Skeletal muscle satellite cell (primary cell): Measurements from ENCODE around the gene TPRG1. TPM values are rescaled to one million over a fixed set of nuclear protein-coding genes. Genes with fewer than 3 reads are reported as not detected.
A peak's percentile ranks its signal among the peaks of the same experiment; 100 is the strongest.

Source experiments
- H3K27me3 ChIP-seq: 2 replicates; pipeline ENCODE4 v1.7.0; 2013; ENCODE audit warnings: low read length; ENCODE audit not compliant: control insufficient read depth, insufficient read depth
- H3K36me3 ChIP-seq: 2 replicates; pipeline ENCODE4 v1.7.0; 2013; ENCODE audit warnings: mild to moderate bottlenecking, control low read depth, low read length; ENCODE audit not compliant: insufficient read depth
- H3K4me1 ChIP-seq: 2 replicates; pipeline ENCODE4 v1.7.0; 2013; ENCODE audit warnings: low read length; ENCODE audit not compliant: control insufficient read depth, insufficient read depth
- H3K4me2 ChIP-seq: 2 replicates; pipeline ENCODE4 v1.7.0; 2013; ENCODE audit warnings: mild to moderate bottlenecking, low read length
- H3K4me3 ChIP-seq: 2 replicates; pipeline ENCODE4 v1.7.0; 2013; ENCODE audit warnings: low read length
- H3K9ac ChIP-seq: 2 replicates; pipeline ENCODE4 v1.7.0; 2013; ENCODE audit warnings: mild to moderate bottlenecking, low read depth, low read length, moderate library complexity
- H3K9me3 ChIP-seq: replicated peaks from 2 replicates; pipeline ENCODE4 v1.7.0; 2013; ENCODE audit warnings: mild to moderate bottlenecking, control low read depth, low read length
- total RNA-seq: library from RNA; depleted of rRNA; stranded (reverse); fragments of >200 nt; gene quantifications from 2 replicates; pipeline ENCODE4 v1.2.3, GENCODE V29; 2012; rRNA removed

TPRG1 gene
- total RNA-seq: 2.6 and 2.8 TPM in 2 replicates

GRCh38 chr3:189171707-189172106 is at the start of gene TPRG1:
Gene TPRG1 (plus strand): TSS chr3:189171971. CDS start chr3:189207385, 35,414 bp downstream.
- Histone ChIP-seq H3K36me3 (no peaks in the 10 kb centered on the region), H3K4me3 (no peak within 1 kb of the TSS), H3K9ac (no peak within 1 kb of the TSS), H3K4me2 (no peak within 1 kb of the TSS), H3K27me3 (no peaks in the 10 kb centered on the region), H3K4me1 (no peaks in the 10 kb centered on the region), H3K9me3 (no peaks in the 10 kb centered on the region)

- peak overlapping the region; percentile 28 for H3K4me3 ChIP-seq
- no peaks in the 10 kb centered on the region for H3K9me3 ChIP-seq
- H3K9ac ChIP-seq: peak overlapping the region; percentile 29
- no peaks in the 10 kb centered on the region for H3K36me3 ChIP-seq
- H3K4me1 ChIP-seq: peaks cover 26% of the 10 kb centered on the region
- H3K27me3 ChIP-seq: no peaks in the 10 kb centered on the region
- peak overlapping the region; percentile 69 for H3K4me2 ChIP-seq
Measured at GRCh38 chr3:189122110-189122509, 49.7 kb upstream of the TPRG1 start.

GRCh38 chr3:189122526-189123205 is 49.1 kb upstream of the TPRG1 start:
- no peaks in the 10 kb centered on the region for H3K27me3 ChIP-seq
- peaks cover 26% of the 10 kb centered on the region for H3K4me1 ChIP-seq
- H3K9ac ChIP-seq: peak overlapping the region; percentile 43
- peak overlapping the region; percentile 40 for H3K4me3 ChIP-seq
- H3K4me2 ChIP-seq: peak overlapping the region; percentile 69
- H3K36me3 ChIP-seq: no peaks in the 10 kb centered on the region
- no peaks in the 10 kb centered on the region for H3K9me3 ChIP-seq

GRCh38 chr3:189123595-189124387 is 48.0 kb upstream of the TPRG1 start:
- H3K4me2 ChIP-seq: peak overlapping the region; percentile 69
- H3K4me3 ChIP-seq: peak overlapping the region; percentile 7
- no peaks in the 10 kb centered on the region for H3K9me3 ChIP-seq
- no peaks in the 10 kb centered on the region for H3K27me3 ChIP-seq
- no peak overlapping the region for H3K9ac ChIP-seq
- no peaks in the 10 kb centered on the region for H3K36me3 ChIP-seq
- peaks cover 26% of the 10 kb centered on the region for H3K4me1 ChIP-seq

GRCh38 chr3:189132231-189132671 is 39.5 kb upstream of the TPRG1 start:
- Histone ChIP-seq H3K9ac (no peak overlapping the region), H3K4me2 (peak overlapping the region; percentile 77), H3K9me3 (no peaks in the 10 kb centered on the region), H3K4me1 (peaks cover 15% of the 10 kb centered on the region), H3K4me3 (no peak overlapping the region), H3K27me3 (no peaks in the 10 kb centered on the region), H3K36me3 (no peaks in the 10 kb centered on the region)

GRCh38 chr3:189132839-189133238 is 38.9 kb upstream of the TPRG1 start:
- no peaks in the 10 kb centered on the region for H3K27me3 ChIP-seq
- no peaks in the 10 kb centered on the region for H3K9me3 ChIP-seq
- H3K36me3 ChIP-seq: no peaks in the 10 kb centered on the region
- peaks cover 15% of the 10 kb centered on the region for H3K4me1 ChIP-seq
- no peak overlapping the region for H3K9ac ChIP-seq
- no peak overlapping the region for H3K4me2 ChIP-seq
- no peak overlapping the region for H3K4me3 ChIP-seq

GRCh38 chr3:189133768-189134167 is 38.0 kb upstream of the TPRG1 start:
- no peak overlapping the region for H3K4me2 ChIP-seq
- H3K9ac ChIP-seq: no peak overlapping the region
- H3K27me3 ChIP-seq: no peaks in the 10 kb centered on the region
- peaks cover 15% of the 10 kb centered on the region for H3K4me1 ChIP-seq
- H3K4me3 ChIP-seq: no peak overlapping the region
- H3K36me3 ChIP-seq: no peaks in the 10 kb centered on the region
- H3K9me3 ChIP-seq: no peaks in the 10 kb centered on the region

GRCh38 chr3:189137416-189137815 is 34.4 kb upstream of the TPRG1 start:
- Histone ChIP-seq H3K4me2 (no peak overlapping the region), H3K9me3 (no peaks in the 10 kb centered on the region), H3K4me1 (peaks cover 6% of the 10 kb centered on the region), H3K9ac (no peak overlapping the region), H3K36me3 (no peaks in the 10 kb centered on the region), H3K27me3 (no peaks in the 10 kb centered on the region), H3K4me3 (no peak overlapping the region)

- Histone ChIP-seq H3K4me2 (no peak overlapping the region), H3K4me1 (no peaks in the 10 kb centered on the region), H3K27me3 (no peaks in the 10 kb centered on the region), H3K9ac (no peak overlapping the region), H3K4me3 (no peak overlapping the region), H3K36me3 (no peaks in the 10 kb centered on the region), H3K9me3 (no peaks in the 10 kb centered on the region)
Measured at GRCh38 chr3:189138901-189139610, 32.7 kb upstream of the TPRG1 start.

GRCh38 chr3:189139611-189139940 is 32.2 kb upstream of the TPRG1 start:
- Histone ChIP-seq H3K4me1 (peaks cover 2% of the 10 kb centered on the region), H3K4me2 (no peak overlapping the region), H3K9me3 (no peaks in the 10 kb centered on the region), H3K27me3 (no peaks in the 10 kb centered on the region), H3K4me3 (no peak overlapping the region), H3K36me3 (no peaks in the 10 kb centered on the region), H3K9ac (no peak overlapping the region)

- H3K9me3 ChIP-seq: no peaks in the 10 kb centered on the region
- peaks cover 3% of the 10 kb centered on the region for H3K4me1 ChIP-seq
- no peak overlapping the region for H3K4me2 ChIP-seq
- no peaks in the 10 kb centered on the region for H3K27me3 ChIP-seq
- H3K4me3 ChIP-seq: no peak overlapping the region
- no peaks in the 10 kb centered on the region for H3K36me3 ChIP-seq
- H3K9ac ChIP-seq: no peak overlapping the region
Measured at GRCh38 chr3:189142527-189142926, 29.2 kb upstream of the TPRG1 start.
